HG03103 (cell line): ENCODE measurements around the gene OR5AN1.

Experiments used
- ATAC-seq: cut with Tn5 transposase; IDR thresholded peaks from one replicate; pipeline ENCODE4 v1.9.1; 2021; ENCODE audit warnings: low read depth; ENCODE audit not compliant: unreplicated experiment

Gene OR5AN1

DNA sequence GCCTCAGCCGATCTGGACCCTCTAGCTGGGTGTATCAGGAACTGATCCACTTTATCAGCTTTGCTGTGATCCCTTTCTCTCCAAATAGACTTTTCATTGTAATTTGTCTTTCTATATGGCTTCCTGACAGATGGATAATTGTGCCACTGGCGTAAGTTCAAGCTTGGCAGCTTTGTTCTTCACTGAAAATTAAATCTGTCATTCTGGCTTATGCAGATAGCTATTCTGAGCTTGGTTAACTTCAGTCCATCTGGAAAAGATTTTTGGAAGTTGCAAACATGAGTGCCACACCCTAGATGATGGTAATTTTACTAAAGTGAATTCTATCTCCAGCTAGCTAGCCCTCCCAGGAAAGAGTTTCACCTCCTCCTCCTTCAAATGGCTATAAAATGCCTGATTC is 59.5 kb downstream of the OR5AN1 start:
- no peak for ATAC-seq
